NCI-H1417 treated with DMSO at 0.1 percent for 48 hours (cell line): ENCODE data around the gene HOMER1.
"Not testable (repeated sequence)": the region's sequence is repeated elsewhere in the genome, so short reads cannot be mapped to it uniquely, and the experiment has no call there.

Experiments used
- DNase-seq: peaks from one replicate; lab custom pipeline; 2025; lab: John Stamatoyannopoulos, UW

The HOMER1 gene

DNA sequence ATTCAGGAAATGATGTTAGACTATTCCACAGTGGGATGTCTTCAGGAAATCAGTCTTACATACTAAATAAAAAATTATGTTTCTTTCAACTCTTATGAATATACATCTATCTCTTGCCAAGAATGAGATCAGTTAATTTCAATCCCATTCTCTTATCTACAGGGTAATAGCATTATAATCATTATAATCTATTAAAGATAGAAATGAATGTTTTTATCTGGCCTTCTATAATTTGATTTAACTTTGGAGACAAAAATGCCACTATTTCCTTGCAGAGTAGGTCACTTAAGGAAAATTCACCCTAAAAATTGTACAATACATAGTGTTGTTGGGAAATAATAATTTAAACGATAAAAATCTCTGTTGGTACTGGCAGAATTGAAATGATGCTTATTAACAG is 96.4 kb downstream of the HOMER1 start:
- no peak for DNase-seq

GRCh38 chr5:79416499-79416898 is 97.4 kb downstream of the HOMER1 start:
- no peak for DNase-seq

DNA sequence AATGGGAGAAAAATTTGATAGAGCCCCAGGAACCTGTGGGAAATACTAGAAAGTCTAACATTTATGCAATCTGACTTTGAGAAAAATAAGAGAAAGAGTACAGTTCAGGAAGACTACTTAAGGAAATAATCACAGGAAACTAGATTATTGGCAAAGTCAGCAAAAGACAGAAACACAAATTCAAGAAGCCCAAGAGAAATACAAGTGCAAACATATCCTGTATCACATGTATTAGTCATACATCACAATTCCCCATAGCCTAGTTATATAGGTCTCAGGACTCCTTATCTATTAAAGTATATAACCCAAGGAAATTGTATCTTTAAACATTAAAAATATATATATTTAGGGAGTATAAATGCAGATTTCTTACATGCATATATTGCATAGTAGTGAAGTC is 100.8 kb downstream of the HOMER1 start:
- no peak for DNase-seq

DNA sequence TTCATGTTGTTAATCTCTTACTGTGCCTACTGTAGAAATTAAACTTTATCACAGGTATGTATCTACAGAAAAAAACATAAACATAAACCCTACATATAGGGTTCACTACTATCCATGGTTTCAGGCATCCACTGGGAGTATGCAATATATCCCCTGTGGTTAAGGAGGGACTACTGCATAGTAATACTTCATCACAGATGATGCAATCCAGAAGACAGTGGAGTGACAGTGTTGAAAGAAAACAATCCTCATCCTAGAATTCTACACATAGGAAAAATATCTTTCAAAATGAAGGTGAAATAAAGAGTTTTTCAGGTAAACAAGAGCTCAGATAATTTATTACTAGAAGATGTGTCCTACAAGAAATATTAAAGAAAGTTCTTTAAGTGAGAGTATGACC is 105.9 kb downstream of the HOMER1 start:
- DNase-seq: no peak

GRCh38 chr5:79407591-79407990 is 106.3 kb downstream of the HOMER1 start:
- no peak for DNase-seq

- no peak for DNase-seq
Measured at GRCh38 chr5:79401216-79401615, 112.7 kb downstream of the HOMER1 start.

- DNase-seq: no peak
Measured at GRCh38 chr5:79399046-79399445, 114.9 kb downstream of the HOMER1 start.

- no peak for DNase-seq
Measured at GRCh38 chr5:79397080-79397479, 116.9 kb downstream of the HOMER1 start.

DNA sequence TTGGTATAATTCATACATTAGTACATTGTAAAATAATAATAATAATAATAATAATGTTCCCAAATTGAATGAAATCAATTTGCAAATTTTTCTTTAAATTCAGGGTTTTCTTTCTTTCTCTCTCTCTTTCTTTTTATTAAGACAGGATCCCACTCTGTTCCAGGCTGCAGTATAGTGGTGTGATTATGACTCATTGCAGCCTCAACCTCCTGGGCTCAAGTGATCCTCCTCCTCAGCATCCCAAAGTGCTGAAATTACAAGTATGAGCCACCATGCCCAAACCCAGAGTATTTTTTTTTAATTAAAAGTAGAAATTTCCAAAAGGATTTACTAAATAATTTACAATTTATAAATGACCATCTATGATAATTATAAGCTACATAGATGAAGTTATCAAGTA is 117.7 kb downstream of the HOMER1 start:
- no peak for DNase-seq

GRCh38 chr5:79395296-79395695 is 118.6 kb downstream of the HOMER1 start:
- no peak for DNase-seq

DNA sequence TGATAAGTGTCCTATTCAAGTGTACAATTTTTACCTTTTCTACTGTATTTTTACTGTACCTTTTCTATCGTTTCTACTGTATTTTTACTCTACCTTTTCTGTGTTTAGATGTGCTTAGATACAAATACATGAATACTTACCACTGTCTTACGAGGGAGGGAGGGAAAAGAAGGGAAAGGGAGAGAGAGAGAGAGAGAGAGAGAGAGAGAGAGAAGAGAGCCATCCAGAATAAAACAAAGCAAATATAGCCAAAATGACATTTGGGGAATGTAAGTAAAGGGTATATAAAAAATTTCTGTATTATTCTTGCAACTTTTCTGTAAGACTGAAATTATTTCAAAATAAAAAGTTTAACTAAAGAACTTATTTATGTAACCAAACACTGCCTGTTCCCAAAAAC is 121.2 kb downstream of the HOMER1 start:
- no peak for DNase-seq

DNA sequence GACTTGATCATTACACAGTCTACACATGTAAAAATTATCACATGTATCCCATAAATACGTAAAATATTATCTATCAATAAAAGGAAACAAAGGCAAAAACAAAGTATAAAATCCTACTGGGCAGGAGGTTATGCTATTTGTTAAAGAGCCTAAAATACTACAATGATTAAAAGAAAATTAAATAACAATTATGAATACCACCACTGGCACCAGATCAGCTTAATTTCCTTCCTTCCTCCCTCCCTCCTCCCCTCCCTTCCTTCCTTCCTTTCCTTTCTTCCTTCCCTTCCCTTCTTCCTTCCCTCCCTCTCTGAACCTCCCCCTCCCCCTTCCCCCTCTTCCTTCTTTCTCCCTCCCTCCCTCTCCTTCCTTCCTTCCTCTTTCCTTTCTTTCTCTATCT is 127.3 kb downstream of the HOMER1 start:
- no peak for DNase-seq

- not testable (repeated sequence) for DNase-seq
Measured at GRCh38 chr5:79385126-79385525, 128.8 kb downstream of the HOMER1 start.

GRCh38 chr5:79378510-79379186 is 135.3 kb downstream of the HOMER1 start:
- DNase-seq: no peak

DNA sequence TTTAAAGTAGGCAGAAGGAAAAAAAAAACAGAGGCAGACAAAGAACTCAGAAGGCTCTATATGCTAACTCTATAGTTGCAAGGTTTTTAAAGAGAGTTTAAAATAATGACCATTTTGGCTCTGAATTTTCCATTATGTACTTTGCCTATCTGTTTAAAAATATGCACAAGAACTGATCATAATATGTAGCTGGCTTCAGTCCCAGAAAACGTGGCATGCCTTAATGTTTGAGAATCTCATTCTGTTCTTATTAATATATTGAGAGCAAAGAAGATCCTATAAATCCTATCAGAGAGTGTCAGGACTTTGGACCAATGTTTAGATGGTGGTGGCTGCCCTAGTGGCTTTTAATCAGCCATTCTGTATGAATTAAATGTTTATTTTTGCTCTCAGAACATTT is 156.5 kb downstream of the HOMER1 start:
- DNase-seq: no peak

DNA sequence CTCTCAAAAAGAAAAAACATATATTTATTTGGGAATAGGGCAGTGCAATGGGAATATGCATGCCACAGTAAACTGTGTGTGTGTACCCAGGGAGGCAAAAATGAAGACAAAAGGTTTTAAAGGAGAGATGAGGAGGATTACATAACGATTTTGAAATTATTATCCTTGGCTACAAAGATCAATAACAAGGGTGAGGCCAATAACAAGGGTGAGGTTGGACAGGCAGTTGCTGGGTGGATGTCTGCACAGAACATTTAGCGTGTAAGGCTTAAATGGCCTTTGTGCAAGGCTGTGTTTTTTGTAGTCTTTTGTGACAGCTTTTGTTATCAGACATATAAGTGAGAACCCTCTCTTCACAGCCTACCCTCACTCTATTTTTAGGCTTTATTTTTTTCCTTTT is 164.1 kb downstream of the HOMER1 start:
- no peak for DNase-seq

DNA sequence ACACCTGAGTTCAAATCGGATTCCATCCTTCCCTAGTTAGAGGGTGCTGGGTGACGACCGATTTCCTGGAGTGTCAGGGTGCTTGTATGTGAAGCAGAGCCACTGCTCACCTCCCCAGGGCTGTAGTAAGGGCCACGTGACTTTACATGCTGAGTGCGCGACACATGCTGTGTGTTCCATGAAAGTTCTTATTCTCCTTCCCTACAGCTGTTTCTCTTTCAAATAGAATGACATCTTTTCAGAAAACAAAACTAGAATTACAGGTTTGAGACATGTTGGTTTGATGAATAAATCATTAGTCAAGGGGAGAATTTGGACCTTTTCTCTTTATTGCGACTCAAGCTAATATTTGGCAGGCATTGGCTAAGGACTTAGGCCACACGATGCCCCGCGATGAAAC is 164.9 kb downstream of the HOMER1 start:
- DNase-seq: no peak

GRCh38 chr5:79346420-79346824 is 167.5 kb downstream of the HOMER1 start:
- DNase-seq: no peak

DNA sequence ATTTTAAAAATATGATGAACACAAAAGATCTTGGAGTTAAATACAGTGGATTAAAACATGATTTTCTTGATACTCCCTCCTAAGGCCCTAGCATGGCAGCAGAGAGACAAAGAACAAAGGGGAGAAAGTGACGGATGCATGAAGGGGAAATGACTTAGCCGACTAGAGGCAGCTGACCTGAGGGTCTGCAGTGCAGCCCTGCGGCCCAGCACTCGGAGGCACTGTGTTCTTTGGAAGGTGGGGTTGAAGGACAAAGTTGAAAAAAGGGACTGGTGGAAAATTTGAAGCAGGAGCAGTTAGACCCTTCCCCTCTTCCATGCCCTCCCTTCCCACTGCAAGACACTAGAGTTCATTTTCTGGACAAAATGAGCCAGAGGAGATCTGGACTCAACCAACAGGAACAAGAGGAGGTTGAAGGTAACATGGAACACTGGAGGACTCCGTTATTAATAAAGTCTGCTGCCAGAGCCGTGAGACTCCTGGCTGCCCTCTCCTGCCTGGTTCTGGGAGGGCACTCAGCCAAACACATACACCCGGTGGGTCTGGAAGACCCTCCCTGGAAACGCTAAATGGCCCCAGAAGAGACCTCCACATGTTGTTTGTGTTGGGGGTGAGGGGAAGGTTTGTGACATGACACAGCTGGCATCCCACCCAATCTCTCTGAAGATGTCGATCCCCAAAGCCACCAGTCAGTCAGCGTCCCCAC is 179.9 kb downstream of the HOMER1 start:
- DNase-seq: no peak

DNA sequence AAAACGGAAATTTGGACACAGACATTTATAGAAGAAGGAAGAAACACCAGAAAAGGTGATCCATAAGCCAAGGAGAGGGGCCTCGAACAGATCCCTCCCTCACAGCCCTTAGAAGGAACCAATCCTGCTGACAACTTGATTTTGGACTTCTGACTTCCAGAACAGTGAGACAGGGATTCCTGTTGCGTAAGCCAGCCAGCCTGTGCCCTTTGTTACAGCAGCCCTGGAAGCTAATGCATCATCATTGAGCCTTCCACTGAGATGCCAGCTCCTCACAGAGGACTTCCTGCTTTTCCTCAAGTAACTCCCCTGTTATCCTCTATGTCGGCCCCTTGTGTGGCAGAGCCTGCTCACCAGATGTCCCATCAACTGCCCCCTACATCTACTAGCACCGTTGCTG is 183.9 kb downstream of the HOMER1 start:
- no peak for DNase-seq

- no peak for DNase-seq
Measured at GRCh38 chr5:79329453-79329852, 184.5 kb downstream of the HOMER1 start.
